Lower lobe of right lung (tissue), 2 donors: ENCODE measurements around the gene RNF31. TPM values are rescaled to one million over a fixed set of nuclear protein-coding genes. Genes with fewer than 3 reads are reported as not detected.

Experiments used
- ATAC-seq, 2 donors: fragments of 200-7000 bp; cut with Tn5 transposase; one replicate each; pipeline ENCODE4 v1.9.1; 2020 to 2022; ENCODE audit warnings: mild to moderate bottlenecking in 2 of 2, moderate library complexity in 2 of 2
- DNase-seq: peaks from one replicate; pipeline ENCODE4 v3.0.0-alpha.2; 2020
- H3K27ac ChIP-seq: fragments of 200-600 bp; one replicate; pipeline ENCODE4 v1.8.0; 2022
- H3K27me3 ChIP-seq: fragments of 200-600 bp; one replicate; pipeline ENCODE4 v1.8.0; 2022; ENCODE audit warnings: low read depth
- H3K36me3 ChIP-seq: fragments of 200-600 bp; one replicate; pipeline ENCODE4 v1.8.0; 2022; ENCODE audit warnings: mild to moderate bottlenecking
- H3K4me1 ChIP-seq: fragments of 200-600 bp; one replicate; pipeline ENCODE4 v1.8.0; 2022
- H3K4me3 ChIP-seq: fragments of 200-600 bp; one replicate; pipeline ENCODE4 v1.8.0; 2022; ENCODE audit warnings: mild to moderate bottlenecking
- H3K9me3 ChIP-seq: fragments of 200-600 bp; one replicate; pipeline ENCODE4 v1.8.0; 2022
- CTCF ChIP-seq: fragments of 200-600 bp; IDR thresholded peaks from one replicate; pipeline ENCODE4 v1.8.0; 2022; ENCODE audit warnings: antibody characterized with exemption, mild to moderate bottlenecking
- intact Hi-C: fragments of 100-400 bp; cut with DNase I; formaldehyde crosslinking; loops from one replicate; pipeline ENCODE4 v1.11.0; 2022
- total RNA-seq: library from RNA; stranded (reverse); fragmentation: NEBNext Ultra II Directional; extraction: Animal tissue kit (Norgen Biotek cat#: 25700); gene quantifications from one replicate; pipeline ENCODE4 v1.2.1, GENCODE V29; 2021
- donor health status: DM: no; HTN: yes; CAD: no; lungs with severe emphysema.

RNF31 gene
- total RNA-seq, 1 donor from 2014 or later: 67.3 TPM

- ATAC-seq (no peak), DNase-seq (peak; percentile 12)
- peaks cover 25% of the 10 kb centered on the region for H3K4me1 ChIP-seq
- H3K9me3 ChIP-seq: no peaks in the 10 kb centered on the region
- intact Hi-C loops: no loop called here
- peaks cover 80% of the 10 kb centered on the region for H3K36me3 ChIP-seq
- TF ChIP-seq CTCF: no peak
- no peak overlapping the region for H3K27ac ChIP-seq
- H3K4me3 ChIP-seq: no peak overlapping the region
- no peaks in the 10 kb centered on the region for H3K27me3 ChIP-seq
Observed at GRCh38 chr14:24165785-24166184, 18.5 kb downstream of the RNF31 start.

- Histone ChIP-seq H3K27ac (peak overlapping the region; percentile 3), H3K27me3 (no peaks in the 10 kb centered on the region), H3K4me1 (peaks cover 27% of the 10 kb centered on the region), H3K9me3 (no peaks in the 10 kb centered on the region), H3K4me3 (no peak overlapping the region), H3K36me3 (peaks cover 83% of the 10 kb centered on the region)
- intact Hi-C loops: no loop called here
- ATAC-seq (peak in 1 of 2 donors; percentile 2), DNase-seq (no peak)
- no peak for TF ChIP-seq CTCF
Observed at GRCh38 chr14:24167469-24168114, 20.3 kb downstream of the RNF31 start.

GRCh38 chr14:24171422-24172260 lies 24.3 kb downstream of the RNF31 start, which contains the start of gene REC8:
Gene REC8 (plus strand): TSS chr14:24172080. CDS start chr14:24172553, 473 bp downstream.
- intact Hi-C loops: no loop called here
- ATAC-seq: peak; percentile 91 to 92
- Histone ChIP-seq H3K4me3 (peak within 1 kb of the TSS; percentile 44), H3K36me3 (peaks cover 76% of the 10 kb centered on the region), H3K27ac (peak within 1 kb of the TSS; percentile 60), H3K27me3 (no peaks in the 10 kb centered on the region), H3K4me1 (peaks cover 13% of the 10 kb centered on the region), H3K9me3 (no peaks in the 10 kb centered on the region)
- TF ChIP-seq CTCF: no peak
- peak; percentile 87 for DNase-seq

- peak in 1 of 2 donors; percentile 8 for ATAC-seq
- Histone ChIP-seq H3K27me3 (no peaks in the 10 kb centered on the region), H3K4me1 (peaks cover 13% of the 10 kb centered on the region), H3K36me3 (peaks cover 76% of the 10 kb centered on the region), H3K9me3 (no peaks in the 10 kb centered on the region), H3K27ac (peak overlapping the region; percentile 60), H3K4me3 (peak overlapping the region; percentile 44)
- TF ChIP-seq CTCF: no peak
- no peak for DNase-seq
- intact Hi-C loops: no loop called here
Observed at GRCh38 chr14:24172261-24172860, 25.1 kb downstream of the RNF31 start.

GRCh38 chr14:24172871-24173281 lies 25.6 kb downstream of the RNF31 start:
- ATAC-seq: no peak
- H3K27ac ChIP-seq: no peak overlapping the region
- H3K4me1 ChIP-seq: peaks cover 13% of the 10 kb centered on the region
- no peaks in the 10 kb centered on the region for H3K27me3 ChIP-seq
- no peak for TF ChIP-seq CTCF
- no peak for DNase-seq
- intact Hi-C loops: no loop called here
- H3K36me3 ChIP-seq: peaks cover 76% of the 10 kb centered on the region
- H3K4me3 ChIP-seq: peak overlapping the region; percentile 44
- no peaks in the 10 kb centered on the region for H3K9me3 ChIP-seq
